Natural killer cell (primary cell): ENCODE measurements around the gene SCN5A. TPM values are rescaled to one million over a fixed set of nuclear protein-coding genes. Genes with fewer than 3 reads are reported as not detected.

ENCODE experiments used
- ATAC-seq, 3 donors: fragments of 150-1000 bp in 2 of 3; fragments of 200-7000 bp in 1 of 3; cut with Tn5 transposase; 1 replicate in 1 of 3; 2 replicates in 2 of 3; pipeline ENCODE4 v1.10.0; 2021; ENCODE audit warnings: mild to moderate bottlenecking in 2 of 3, moderate library complexity in 2 of 3
- DNase-seq, 2 donors: peaks; one replicate each; pipeline versions ENCODE4 v3.0.0 to v3.0.0-alpha.2; 2013 to 2021; ENCODE audit warnings: mixed read lengths in 1 of 2
- H3K27ac ChIP-seq: one replicate; pipeline ENCODE4 v1.5.1; 2013; ENCODE audit warnings: mild to moderate bottlenecking, low read length
- H3K27me3 ChIP-seq: one replicate; pipeline ENCODE4 v1.6.1; 2013; ENCODE audit warnings: low read length; ENCODE audit not compliant: control insufficient read depth, insufficient read depth
- H3K36me3 ChIP-seq: one replicate; pipeline ENCODE4 v1.6.1; 2013; ENCODE audit warnings: low read length; ENCODE audit not compliant: control insufficient read depth, insufficient read depth
- H3K4me1 ChIP-seq: one replicate; pipeline ENCODE4 v1.6.1; 2013; ENCODE audit warnings: low read length; ENCODE audit not compliant: control insufficient read depth, insufficient read depth
- H3K4me3 ChIP-seq: one replicate; pipeline ENCODE4 v1.5.1; 2013; ENCODE audit warnings: low read length
- H3K9me3 ChIP-seq: one replicate; pipeline ENCODE4 v1.6.1; 2013; ENCODE audit warnings: low read length; ENCODE audit not compliant: control insufficient read depth, insufficient read depth
- H3K27ac Mint-ChIP-seq, 2 donors: one replicate each; pipeline ENCODE4 v1.8.0; 2022; ENCODE audit warnings: mild to moderate bottlenecking in 2 of 2, mixed read lengths in 2 of 2, moderate library complexity in 1 of 2
- H3K27me3 Mint-ChIP-seq, 2 donors: one replicate each; pipeline ENCODE4 v1.8.0; 2022; ENCODE audit warnings: low read depth in 2 of 2, mixed read lengths in 2 of 2
- H3K36me3 Mint-ChIP-seq: one replicate; pipeline ENCODE4 v1.8.0; 2022; ENCODE audit warnings: mixed read lengths
- H3K4me1 Mint-ChIP-seq, 2 donors: one replicate each; pipeline ENCODE4 v1.8.0; 2022; ENCODE audit warnings: mixed read lengths in 2 of 2
- H3K4me3 Mint-ChIP-seq: one replicate; pipeline ENCODE4 v1.8.0; 2022; ENCODE audit warnings: mild to moderate bottlenecking, moderate library complexity, mixed read lengths
- H3K9me3 Mint-ChIP-seq, 2 donors: one replicate each; pipeline ENCODE4 v1.8.0; 2022; ENCODE audit warnings: mixed read lengths in 2 of 2
- CTCF ChIP-seq: fragments of 200-600 bp; IDR thresholded peaks from one replicate; pipeline ENCODE4 v1.8.0; 2022; ENCODE audit warnings: antibody characterized with exemption
- WGBS: methylation state at CpG from one replicate; pipeline ENCODE4 v1.1.7; 2013; ENCODE audit warnings: missing lambda C conversion rate; ENCODE audit not compliant: insufficient coverage; 5-methylcytosine and 5-hydroxymethylcytosine counted together
- intact Hi-C: fragments of 100-400 bp; cut with micrococcal nuclease; formaldehyde crosslinking; loops from one replicate; pipeline ENCODE4 v1.14.2; 2022
- total RNA-seq, 4 donors: library from RNA; stranded (reverse); fragments of 120-200 nt in 1 of 4; gene quantifications; one replicate each; pipeline versions ENCODE4 v1.2.3 to v1.2.4, GENCODE V29; 2013 to 2022

Gene SCN5A
- total RNA-seq, 3 donors from 2014 or later (not counting 1 experiment from before 2014, with no cell fraction given) = 0.50 TPM; not detected in 2

- Mint-ChIP-seq H3K4me3 (no peak overlapping the region), H3K9me3 (no peaks in the 10 kb centered on the region), H3K27me3 (peaks cover 7 to 11% of the 10 kb centered on the region in 2 donors), H3K27ac (no peak overlapping the region), H3K4me1 (no peaks in the 10 kb centered on the region), H3K36me3 (no peaks in the 10 kb centered on the region)
- no peaks in the 10 kb centered on the region for H3K27me3 ChIP-seq
- no peak for DNase-seq
- TF ChIP-seq CTCF = no peak
- intact Hi-C loops = no loop called here
- no peaks in the 10 kb centered on the region for H3K36me3 ChIP-seq
- no peaks in the 10 kb centered on the region for H3K4me1 ChIP-seq
- no peak overlapping the region for H3K27ac ChIP-seq
- no peak overlapping the region for H3K4me3 ChIP-seq
- no peak for ATAC-seq
- WGBS = no CpG with 5 or more reads among the region's 2 CpGs
- H3K9me3 ChIP-seq = no peaks in the 10 kb centered on the region
Measured at GRCh38 chr3:38696034-38696433, 46.5 kb upstream of the SCN5A start.

DNA sequence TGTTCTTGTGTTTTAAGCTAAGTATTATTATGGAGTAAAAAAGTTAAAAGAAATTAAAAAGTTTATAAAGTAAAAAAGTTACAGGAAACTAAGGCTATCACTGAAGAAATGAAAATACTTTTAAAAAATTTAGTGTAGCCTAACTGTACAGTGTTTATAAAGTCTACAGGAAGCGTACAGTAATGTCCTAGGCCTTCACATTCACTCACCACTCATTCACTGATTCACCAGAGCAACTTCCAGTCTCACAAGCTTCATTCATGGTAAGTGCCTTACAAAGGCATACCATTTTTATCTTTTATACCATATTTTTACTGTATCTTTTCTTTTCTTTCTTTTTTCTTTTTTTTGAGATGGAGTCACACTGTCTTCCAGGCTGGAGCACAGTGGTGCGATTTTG is 40.7 kb upstream of the SCN5A start:
- H3K4me3 Mint-ChIP-seq = no peak overlapping the region
- H3K27me3 Mint-ChIP-seq = peaks cover 3 to 22% of the 10 kb centered on the region in 2 donors
- Histone ChIP-seq H3K9me3 (no peaks in the 10 kb centered on the region), H3K27ac (no peak overlapping the region), H3K4me3 (no peak overlapping the region), H3K27me3 (no peaks in the 10 kb centered on the region), H3K36me3 (no peaks in the 10 kb centered on the region), H3K4me1 (no peaks in the 10 kb centered on the region)
- H3K36me3 Mint-ChIP-seq = no peaks in the 10 kb centered on the region
- H3K4me1 Mint-ChIP-seq = no peaks in the 10 kb centered on the region
- no peak for DNase-seq
- TF ChIP-seq CTCF = no peak
- ATAC-seq = no peak
- WGBS = 94% methylated on average over 2 of the region's 2 CpGs
- H3K9me3 Mint-ChIP-seq = no peaks in the 10 kb centered on the region
- no peak overlapping the region for H3K27ac Mint-ChIP-seq
- intact Hi-C loops = no loop called here

- DNase-seq = no peak
- Histone ChIP-seq H3K27me3 (no peaks in the 10 kb centered on the region), H3K4me3 (no peak overlapping the region), H3K4me1 (no peaks in the 10 kb centered on the region), H3K27ac (no peak overlapping the region), H3K36me3 (no peaks in the 10 kb centered on the region), H3K9me3 (no peaks in the 10 kb centered on the region)
- Mint-ChIP-seq H3K4me3 (no peak overlapping the region), H3K27me3 (peaks cover 0 to 22% of the 10 kb centered on the region in 2 donors), H3K4me1 (no peaks in the 10 kb centered on the region), H3K27ac (no peak overlapping the region), H3K9me3 (no peaks in the 10 kb centered on the region), H3K36me3 (no peaks in the 10 kb centered on the region)
- ATAC-seq = no peak
- no peak for TF ChIP-seq CTCF
- intact Hi-C loops = no loop called here
- 92% methylated on average over 2 of the region's 3 CpGs for WGBS
Measured at GRCh38 chr3:38689774-38690173, 40.3 kb upstream of the SCN5A start.

GRCh38 chr3:38689346-38689745 is 39.9 kb upstream of the SCN5A start:
- peaks cover 0 to 22% of the 10 kb centered on the region in 2 donors for H3K27me3 Mint-ChIP-seq
- no peak for DNase-seq
- ATAC-seq = no peak

More at GRCh38 chr3:38689346-38689745, 39.9 kb upstream of the SCN5A start:
- Histone ChIP-seq H3K27me3 (no peaks in the 10 kb centered on the region), H3K27ac (no peak overlapping the region), H3K4me3 (no peak overlapping the region), H3K9me3 (no peaks in the 10 kb centered on the region), H3K4me1 (no peaks in the 10 kb centered on the region), H3K36me3 (no peaks in the 10 kb centered on the region)
- TF ChIP-seq CTCF = no peak
- no peaks in the 10 kb centered on the region for H3K4me1 Mint-ChIP-seq
- H3K36me3 Mint-ChIP-seq = no peaks in the 10 kb centered on the region
- no peak overlapping the region for H3K4me3 Mint-ChIP-seq
- H3K27ac Mint-ChIP-seq = no peak overlapping the region
- WGBS = 95% methylated on average over 4 of the region's 4 CpGs
- no peaks in the 10 kb centered on the region for H3K9me3 Mint-ChIP-seq
- intact Hi-C loops = no loop called here
